MCF 10A (cell line): ENCODE data around the gene KLHDC10. TPM values are rescaled to one million over a fixed set of nuclear protein-coding genes. Genes with fewer than 3 reads are reported as not detected.

Experiments used
- BruUV-seq: library from RNA; stranded (reverse); fragments of 400-500 nt; replicated peaks from 2 replicates; lab custom pipeline; 2021; lab: Mats Ljungman, UMichigan
- CTCF ChIA-PET: fragments of 300-600 bp; sonication (Branson Sonifier 250); formaldehyde crosslinking; extraction: SDS; loops from one replicate; lab custom pipeline; 2021; ENCODE audit warnings: antibody characterized with exemption, inconsistent platforms; lab: Yijun Ruan, JAX
- POLR2A ChIA-PET: fragments of 300-600, 350-650 bp; sonication (Branson Sonifier 250); formaldehyde crosslinking; extraction: SDS; loops from one replicate; lab custom pipeline; 2020; ENCODE audit warnings: antibody characterized with exemption, inconsistent platforms; lab: Yijun Ruan, JAX
- DNase-seq: peaks from one replicate; pipeline ENCODE4 v3.0.0-alpha.2; 2018; ENCODE audit not compliant: unreplicated experiment
- H3K27ac Mint-ChIP-seq: one replicate; pipeline ENCODE4 v1.8.0; 2022; ENCODE audit warnings: mild to moderate bottlenecking, low read depth, mixed read lengths; ENCODE audit not compliant: unreplicated experiment
- H3K27me3 Mint-ChIP-seq: one replicate; pipeline ENCODE4 v1.8.0; 2022; ENCODE audit warnings: mixed read lengths; ENCODE audit not compliant: insufficient read depth, unreplicated experiment
- H3K36me3 Mint-ChIP-seq: one replicate; pipeline ENCODE4 v1.8.0; 2022; ENCODE audit warnings: mild to moderate bottlenecking, moderate library complexity, mixed read lengths; ENCODE audit not compliant: insufficient read depth, unreplicated experiment
- H3K4me1 Mint-ChIP-seq: one replicate; pipeline ENCODE4 v1.8.0; 2022; ENCODE audit warnings: mixed read lengths; ENCODE audit not compliant: insufficient read depth, unreplicated experiment
- H3K4me3 Mint-ChIP-seq: one replicate; pipeline ENCODE4 v1.8.0; 2022; ENCODE audit warnings: mild to moderate bottlenecking, moderate library complexity, mixed read lengths; ENCODE audit not compliant: unreplicated experiment
- H3K9me3 Mint-ChIP-seq: one replicate; pipeline ENCODE4 v1.8.0; 2022; ENCODE audit warnings: mixed read lengths; ENCODE audit not compliant: unreplicated experiment
- intact Hi-C: fragments of 100-400 bp; cut with micrococcal nuclease; formaldehyde crosslinking; loops from 2 replicates; pipeline ENCODE4 v1.14.1; 2022
- total RNA-seq: library from RNA; stranded (reverse); gene quantifications from 2 replicates; pipeline ENCODE4 v1.2.3, GENCODE V29; 2022
- TF ChIP-seq, protein P1 (sequence below): fragments of 200-600 bp; IDR thresholded peaks from one replicate; pipeline ENCODE4 v1.8.0; 2022; ENCODE audit warnings: antibody characterized with exemption, mild to moderate bottlenecking; ENCODE audit not compliant: unreplicated experiment

The KLHDC10 gene
- total RNA-seq, 1 experiment from 2014 or later: 25.8 TPM

GRCh38 chr7:130147710-130148325 lies 77.5 kb downstream of the KLHDC10 start:
- BruUV-seq: no TSS peak
- no peaks in the 10 kb centered on the region for H3K27me3 Mint-ChIP-seq
- no peaks in the 10 kb centered on the region for H3K9me3 Mint-ChIP-seq
- ChIA-PET CTCF (no interaction called here), POLR2A (interaction anchor here (1.0 kb wide), 1 partner anchor 77 kb away, joined by 3 read pairs; the partner anchor contains the start of gene KLHDC10)
- H3K4me3 Mint-ChIP-seq: no peak overlapping the region
- no peaks in the 10 kb centered on the region for H3K36me3 Mint-ChIP-seq
- H3K4me1 Mint-ChIP-seq: peaks cover 7% of the 10 kb centered on the region
- no peak overlapping the region for H3K27ac Mint-ChIP-seq
- DNase-seq: no peak
- TF ChIP-seq, protein P1, sequence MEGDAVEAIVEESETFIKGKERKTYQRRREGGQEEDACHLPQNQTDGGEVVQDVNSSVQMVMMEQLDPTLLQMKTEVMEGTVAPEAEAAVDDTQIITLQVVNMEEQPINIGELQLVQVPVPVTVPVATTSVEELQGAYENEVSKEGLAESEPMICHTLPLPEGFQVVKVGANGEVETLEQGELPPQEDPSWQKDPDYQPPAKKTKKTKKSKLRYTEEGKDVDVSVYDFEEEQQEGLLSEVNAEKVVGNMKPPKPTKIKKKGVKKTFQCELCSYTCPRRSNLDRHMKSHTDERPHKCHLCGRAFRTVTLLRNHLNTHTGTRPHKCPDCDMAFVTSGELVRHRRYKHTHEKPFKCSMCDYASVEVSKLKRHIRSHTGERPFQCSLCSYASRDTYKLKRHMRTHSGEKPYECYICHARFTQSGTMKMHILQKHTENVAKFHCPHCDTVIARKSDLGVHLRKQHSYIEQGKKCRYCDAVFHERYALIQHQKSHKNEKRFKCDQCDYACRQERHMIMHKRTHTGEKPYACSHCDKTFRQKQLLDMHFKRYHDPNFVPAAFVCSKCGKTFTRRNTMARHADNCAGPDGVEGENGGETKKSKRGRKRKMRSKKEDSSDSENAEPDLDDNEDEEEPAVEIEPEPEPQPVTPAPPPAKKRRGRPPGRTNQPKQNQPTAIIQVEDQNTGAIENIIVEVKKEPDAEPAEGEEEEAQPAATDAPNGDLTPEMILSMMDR: no peak
- intact Hi-C loops: no loop called here

DNA sequence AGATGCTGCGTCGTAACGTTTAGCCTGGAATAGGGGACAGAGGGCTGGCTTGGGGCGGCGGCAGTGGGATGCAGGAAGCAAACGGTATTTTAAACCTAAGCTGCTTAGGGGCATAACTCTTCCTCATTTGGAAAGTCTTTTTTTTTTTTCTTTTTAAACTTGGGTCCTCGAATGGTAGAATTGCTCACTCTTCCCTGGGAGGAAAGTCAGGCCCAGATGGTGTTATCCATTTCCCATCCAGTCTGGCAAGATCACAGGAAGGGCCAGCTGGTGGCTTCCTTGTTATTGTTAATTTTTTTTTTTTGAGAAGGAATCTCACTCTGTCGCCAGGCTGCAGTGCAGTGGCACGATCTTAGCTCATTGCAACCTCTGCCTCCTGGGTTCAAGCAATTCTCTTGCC lies 78.2 kb downstream of the KLHDC10 start:
- POLR2A ChIA-PET: no interaction called here
- TF ChIP-seq, protein P1: no peak
- no peak overlapping the region for H3K27ac Mint-ChIP-seq
- no peaks in the 10 kb centered on the region for H3K27me3 Mint-ChIP-seq
- peaks cover 7% of the 10 kb centered on the region for H3K4me1 Mint-ChIP-seq
- intact Hi-C loops: no loop called here
- H3K36me3 Mint-ChIP-seq: no peaks in the 10 kb centered on the region
- H3K4me3 Mint-ChIP-seq: no peak overlapping the region
- no TSS peak for BruUV-seq
- DNase-seq: no peak
- H3K9me3 Mint-ChIP-seq: no peaks in the 10 kb centered on the region
- CTCF ChIA-PET: interaction anchor here (0.7 kb wide), 1 partner anchor 9 kb away, joined by 3 read pairs; no protein-coding TSS in a partner anchor

DNA sequence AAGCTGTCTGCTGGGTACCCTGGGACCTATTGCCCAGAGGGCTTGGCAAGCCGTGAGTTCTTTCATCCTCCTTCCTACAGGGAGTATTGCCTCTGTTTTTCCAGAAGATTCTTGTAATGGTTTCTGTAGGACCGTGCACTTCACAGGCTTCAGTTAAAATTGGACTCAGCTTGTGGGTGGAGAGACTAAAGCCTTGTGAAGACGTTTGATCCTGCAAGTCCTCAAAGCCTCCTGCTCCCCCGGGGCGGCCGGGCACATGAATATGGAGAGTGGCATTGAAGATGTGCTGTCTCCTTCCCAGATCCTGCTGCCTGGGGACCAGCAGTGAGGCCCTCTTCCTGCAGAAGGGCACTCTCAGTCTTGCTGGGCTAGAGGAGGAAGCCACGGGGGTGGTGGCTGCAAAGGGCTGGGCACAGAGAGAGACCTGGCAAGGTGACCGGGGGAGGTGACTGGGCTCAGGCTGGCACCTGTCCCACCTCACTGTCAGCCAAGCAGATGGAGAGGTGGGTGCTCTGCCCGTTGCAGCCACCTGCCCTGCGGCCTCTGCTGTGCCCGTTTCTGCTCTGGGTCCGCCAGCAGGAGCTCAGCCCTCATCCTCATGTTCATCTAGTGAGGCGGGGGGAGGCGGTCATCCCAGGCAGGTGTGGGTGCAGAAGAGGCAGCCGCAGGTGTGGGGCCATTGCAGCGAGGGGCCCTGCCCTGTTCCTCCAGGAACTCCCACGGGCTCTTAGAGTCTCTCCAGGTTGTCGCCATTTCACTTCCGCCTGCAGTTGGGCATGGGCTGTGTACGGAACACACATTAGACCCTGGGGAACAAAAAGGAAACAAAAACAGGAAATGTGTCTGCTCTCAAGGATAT lies 79.2 kb downstream of the KLHDC10 start:
- ChIA-PET POLR2A (no interaction called here), CTCF (interaction anchor here (0.7 kb wide), 1 partner anchor 10 kb away, joined by 3 read pairs; no protein-coding TSS in a partner anchor)
- Mint-ChIP-seq H3K36me3 (no peaks in the 10 kb centered on the region), H3K27me3 (no peaks in the 10 kb centered on the region), H3K9me3 (no peaks in the 10 kb centered on the region), H3K27ac (no peak overlapping the region), H3K4me3 (no peak overlapping the region), H3K4me1 (peaks cover 4% of the 10 kb centered on the region)
- DNase-seq: no peak
- intact Hi-C loops: no loop called here
- TF ChIP-seq, protein P1: no peak
- no TSS peak for BruUV-seq

DNA sequence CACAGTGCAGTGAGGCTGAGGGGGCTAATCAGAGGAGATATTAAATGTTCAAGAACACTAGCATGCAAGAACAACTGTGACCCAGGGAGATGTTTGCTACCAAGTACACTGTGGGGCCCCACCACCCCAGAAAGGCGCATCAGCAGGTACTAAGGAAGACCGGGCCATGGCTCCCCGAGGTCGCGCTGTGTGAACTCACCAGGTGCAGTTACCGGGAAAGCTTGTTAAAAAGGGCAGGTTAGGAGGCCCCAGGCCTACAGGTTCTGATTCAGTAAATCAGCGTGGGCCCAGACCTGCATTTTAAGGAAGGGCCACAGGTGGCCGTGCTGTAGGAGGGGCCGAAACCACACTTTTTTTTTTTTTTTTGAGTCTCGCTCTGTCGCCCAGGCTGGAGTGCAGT lies 80.3 kb downstream of the KLHDC10 start:
- no peak for DNase-seq
- TF ChIP-seq, protein P1: no peak
- H3K9me3 Mint-ChIP-seq: no peaks in the 10 kb centered on the region
- ChIA-PET POLR2A (no interaction called here), CTCF (interaction anchor here (0.6 kb wide), 1 partner anchor 297 kb away, joined by 3 read pairs; no protein-coding TSS in a partner anchor)
- H3K4me3 Mint-ChIP-seq: no peak overlapping the region
- no TSS peak for BruUV-seq
- H3K27me3 Mint-ChIP-seq: no peaks in the 10 kb centered on the region
- H3K4me1 Mint-ChIP-seq: no peaks in the 10 kb centered on the region
- intact Hi-C loops: no loop called here
- no peak overlapping the region for H3K27ac Mint-ChIP-seq
- H3K36me3 Mint-ChIP-seq: no peaks in the 10 kb centered on the region
